ENCODE results near the gene SMIM10L2A. TPM values are rescaled to one million over a fixed set of nuclear protein-coding genes. Genes with fewer than 3 reads are reported as not detected.
A peak's percentile ranks its signal among the peaks of the same experiment; 100 is the strongest.
"Not testable (repeated sequence)": the region's sequence is repeated elsewhere in the genome, so short reads cannot be mapped to it uniquely, and the experiment has no call there.

SMIM10L2A gene
- polyA plus RNA-seq, 1 donor = 10.4 TPM

- DNase-seq = no peak
Observed at GRCh38 chrX:135420831-135421230, 913 bp upstream of the SMIM10L2A start.

GRCh38 chrX:135421537-135421931 is 210 bp upstream of the SMIM10L2A start:
- peak; percentile 70 for DNase-seq

- DNase-seq = not testable (repeated sequence)
Observed at GRCh38 chrX:135422810-135423168, 1.0 kb downstream of the SMIM10L2A start.

- DNase-seq = not testable (repeated sequence)
Observed at GRCh38 chrX:135423173-135423864, 1.6 kb downstream of the SMIM10L2A start.

- no peak for DNase-seq
Observed at GRCh38 chrX:135424469-135424868, 2.7 kb downstream of the SMIM10L2A start.

GRCh38 chrX:135425026-135425965 is 3.6 kb downstream of the SMIM10L2A start:
- no peak for DNase-seq

GRCh38 chrX:135429429-135429828 is 7.7 kb downstream of the SMIM10L2A start:
- no peak for DNase-seq

GRCh38 chrX:135431886-135432285 is 10.1 kb downstream of the SMIM10L2A start:
- DNase-seq = no peak

GRCh38 chrX:135432453-135432852 is 10.7 kb downstream of the SMIM10L2A start:
- DNase-seq = no peak

GRCh38 chrX:135432881-135433521 is 11.3 kb downstream of the SMIM10L2A start:
- DNase-seq = no peak

GRCh38 chrX:135433531-135434257 is 11.9 kb downstream of the SMIM10L2A start:
- no peak for DNase-seq

- no peak for DNase-seq
Observed at GRCh38 chrX:135434258-135435138, 12.8 kb downstream of the SMIM10L2A start.

- DNase-seq = no peak
Observed at GRCh38 chrX:135435139-135435922, 13.6 kb downstream of the SMIM10L2A start.

- DNase-seq = no peak
Observed at GRCh38 chrX:135435933-135436332, 14.2 kb downstream of the SMIM10L2A start.

GRCh38 chrX:135436456-135436855 is 14.7 kb downstream of the SMIM10L2A start:
- no peak for DNase-seq

- DNase-seq = no peak
Observed at GRCh38 chrX:135436966-135437866, 15.5 kb downstream of the SMIM10L2A start.

- no peak for DNase-seq
Observed at GRCh38 chrX:135437867-135438733, 16.4 kb downstream of the SMIM10L2A start.

GRCh38 chrX:135438734-135439043 is 16.9 kb downstream of the SMIM10L2A start:
- no peak for DNase-seq
